Keratinocyte (primary cell): ENCODE data around the gene DIAPH3.

Experiments used
- CTCF ChIP-seq, 3 experiments: IDR thresholded peaks in 1 of 3; conservative IDR thresholded peaks in 1 of 3; optimal IDR thresholded peaks in 1 of 3; 2 replicates in 2 of 3; 3 replicates in 1 of 3; pipeline versions ENCODE3 to v1.5.1; 2011; ENCODE audit warnings: low read length in 3 of 3, mild to moderate bottlenecking in 3 of 3, moderate library complexity in 2 of 3, control low read depth in 1 of 3, inconsistent platforms in 1 of 3; ENCODE audit not compliant: insufficient read depth in 2 of 3; ENCODE audit errors: extremely low read depth in 1 of 3
- EZH2 ChIP-seq: IDR thresholded peaks from one replicate; pipeline ENCODE4 v1.6.1; 2012; ENCODE audit warnings: inconsistent platforms, mild to moderate bottlenecking, low read length, moderate library complexity

DNA sequence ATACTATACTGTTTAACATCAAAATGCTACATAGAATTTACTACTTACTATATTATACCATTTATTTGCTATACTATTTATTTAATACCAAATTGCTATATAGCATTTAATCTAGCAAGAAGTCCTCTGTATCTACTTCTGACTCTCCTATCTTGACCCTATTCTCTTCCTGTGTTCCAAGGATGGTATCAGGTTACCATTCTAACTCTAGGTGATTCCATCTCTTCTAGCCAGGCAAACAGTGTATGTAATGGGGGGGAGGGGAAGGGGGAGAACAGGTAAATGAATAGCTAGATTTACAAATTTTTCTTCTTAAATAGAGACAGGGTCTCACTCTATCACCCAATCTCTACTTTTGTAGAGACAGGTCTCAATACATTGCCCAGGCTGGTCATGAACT is 200.3 kb downstream of the DIAPH3 start:
- no peak for TF ChIP-seq CTCF (optimal IDR thresholded peaks at IDR 0.05 in 1 of 3, IDR thresholded peaks at IDR 0.05 in 1 of 3, conservative IDR thresholded peaks at IDR 0.05 in 1 of 3; ENCODE audit: extremely low read depth in 1 of 3, insufficient read depth in 2 of 3, low read length in 3 of 3)
- TF ChIP-seq EZH2: no peak
